Neuronal stem cell (in vitro differentiated cells): ENCODE measurements around the gene JAKMIP2.

Source experiments
- DNase-seq: peaks from one replicate; pipeline ENCODE4 v3.0.0-alpha.2; 2013; ENCODE audit warnings: low spot score
- H2AFZ ChIP-seq: one replicate; pipeline ENCODE4 v1.6.1; 2013; ENCODE audit warnings: mild to moderate bottlenecking, low read length, inconsistent platforms
- H2AK5ac ChIP-seq: 2 replicates; pipeline ENCODE4 v1.6.1; 2013; ENCODE audit warnings: low read depth, mild to moderate bottlenecking, inconsistent platforms, low read length, moderate library complexity, mixed read lengths
- H2BK120ac ChIP-seq: 2 replicates; pipeline ENCODE4 v1.6.1; 2013; ENCODE audit warnings: low read depth, mild to moderate bottlenecking, inconsistent platforms, low read length, moderate library complexity, mixed read lengths
- H2BK12ac ChIP-seq: one replicate; pipeline ENCODE4 v1.6.1; 2013; ENCODE audit warnings: low read length, inconsistent platforms
- H2BK15ac ChIP-seq: 2 replicates; pipeline ENCODE4 v1.6.1; 2013; ENCODE audit warnings: mild to moderate bottlenecking, low read length, inconsistent platforms, mixed read lengths
- H2BK5ac ChIP-seq: one replicate; pipeline ENCODE4 v1.6.1; 2013; ENCODE audit warnings: inconsistent platforms, mild to moderate bottlenecking, low read length, moderate library complexity
- H3K14ac ChIP-seq: one replicate; pipeline ENCODE4 v1.6.1; 2013; ENCODE audit warnings: low read length, inconsistent platforms
- H3K18ac ChIP-seq: 2 replicates; pipeline ENCODE4 v1.6.1; 2013; ENCODE audit warnings: low read length, inconsistent platforms
- H3K23ac ChIP-seq: 2 replicates; pipeline ENCODE4 v1.6.1; 2013; ENCODE audit warnings: low read depth, mild to moderate bottlenecking, mixed read lengths, low read length, inconsistent platforms; ENCODE audit not compliant: poor library complexity
- H3K27ac ChIP-seq: replicated peaks from 3 replicates; pipeline ENCODE4 v1.5.1; 2013; ENCODE audit warnings: low read length, inconsistent platforms
- H3K27me3 ChIP-seq, 3 experiments: 2 replicates each; pipeline ENCODE4 v1.6.1; 2013; ENCODE audit warnings: low read length in 3 of 3, mild to moderate bottlenecking in 2 of 3, inconsistent platforms in 1 of 3, low read depth in 1 of 3, mixed read lengths in 1 of 3, moderate library complexity in 1 of 3; ENCODE audit not compliant: control insufficient read depth in 3 of 3, insufficient read depth in 3 of 3
- H3K36me3 ChIP-seq, 2 donors: replicated peaks in 1 of 2; 2 replicates each; pipeline ENCODE4 v1.6.1; 2013; ENCODE audit warnings: low read length in 2 of 2; ENCODE audit not compliant: control insufficient read depth in 2 of 2, insufficient read depth in 2 of 2
- H3K4ac ChIP-seq: 2 replicates; pipeline ENCODE4 v1.6.1; 2013; ENCODE audit warnings: inconsistent platforms, mild to moderate bottlenecking, low read length, moderate library complexity
- H3K4me1 ChIP-seq, 2 donors: 1 replicate in 1 of 2; 2 replicates in 1 of 2; pipeline ENCODE4 v1.6.1; 2013; ENCODE audit warnings: low read length in 2 of 2, low read depth in 1 of 2; ENCODE audit not compliant: control insufficient read depth in 2 of 2, insufficient read depth in 1 of 2
- H3K4me2 ChIP-seq: one replicate; pipeline ENCODE4 v1.6.1; 2013; ENCODE audit warnings: mild to moderate bottlenecking, low read length, inconsistent platforms; ENCODE audit not compliant: insufficient read depth, poor library complexity, severe bottlenecking
- H3K4me3 ChIP-seq, 2 donors: 2 replicates each; pipeline ENCODE4 v1.5.1; 2013; ENCODE audit warnings: low read length in 2 of 2, mild to moderate bottlenecking in 2 of 2, inconsistent platforms in 1 of 2, moderate library complexity in 1 of 2
- H3K79me1 ChIP-seq: one replicate; pipeline ENCODE4 v1.6.1; 2013; ENCODE audit warnings: low read depth, mild to moderate bottlenecking, inconsistent platforms, low read length, moderate library complexity
- H3K9ac ChIP-seq: one replicate; pipeline ENCODE4 v1.6.1; 2013; ENCODE audit warnings: mild to moderate bottlenecking, low read depth, low read length, inconsistent platforms; ENCODE audit not compliant: poor library complexity
- H3K9me3 ChIP-seq, 2 donors: replicated peaks in 1 of 2; 2 replicates each; pipeline versions ENCODE3 to v1.6.1; 2013; ENCODE audit warnings: low read length in 2 of 2, mild to moderate bottlenecking in 2 of 2, inconsistent platforms in 1 of 2, low read depth in 1 of 2, mixed read lengths in 1 of 2, moderate library complexity in 1 of 2; ENCODE audit not compliant: control insufficient read depth in 2 of 2, insufficient read depth in 1 of 2
- H4K8ac ChIP-seq: one replicate; pipeline ENCODE4 v1.6.1; 2013; ENCODE audit warnings: low read depth, mild to moderate bottlenecking, inconsistent platforms, low read length, moderate library complexity
- H4K91ac ChIP-seq: one replicate; pipeline ENCODE4 v1.6.1; 2013; ENCODE audit warnings: low read length, low read depth, mild to moderate bottlenecking, inconsistent platforms; ENCODE audit not compliant: poor library complexity
- WGBS, 2 donors: extraction: QIAGEN DNeasy Blood & Tissue Kit; methylation state at CpG; one replicate each; pipeline ENCODE4 v1.1.7; 2013; ENCODE audit warnings: missing lambda C conversion rate in 2 of 2, mixed read lengths in 1 of 2; ENCODE audit not compliant: insufficient read length in 2 of 2, insufficient replicate concordance in 1 of 2; ENCODE audit errors: extremely low coverage in 2 of 2; 5-methylcytosine and 5-hydroxymethylcytosine counted together

Gene JAKMIP2

GRCh38 chr5:147693233-147693632 is 89.3 kb downstream of the JAKMIP2 start:
- Histone ChIP-seq H3K27me3 (no peaks in the 10 kb centered on the region), H3K14ac (no peak overlapping the region), H2AK5ac (no peak overlapping the region), H3K9me3 (peaks cover 8 to 11% of the 10 kb centered on the region in 2 donors), H2BK15ac (no peak overlapping the region), H3K18ac (no peak overlapping the region), H3K4me2 (no peak overlapping the region), H3K79me1 (no peaks in the 10 kb centered on the region), H3K27ac (no peak overlapping the region), H3K23ac (no peak overlapping the region), H2BK5ac (no peak overlapping the region), H3K4ac (no peak overlapping the region), H4K91ac (no peak overlapping the region), H2BK12ac (no peak overlapping the region), H4K8ac (no peak overlapping the region), H3K4me3 (no peak overlapping the region), H3K9ac (no peak overlapping the region), H3K36me3 (peaks cover 0 to 4% of the 10 kb centered on the region in 2 donors), H2AFZ (no peak overlapping the region), H3K4me1 (peaks cover 0 to 6% of the 10 kb centered on the region in 2 donors), H2BK120ac (no peak overlapping the region)
- WGBS, 2 donors = no CpG with 5 or more reads among the region's 1 CpG
- no peak for DNase-seq

DNA sequence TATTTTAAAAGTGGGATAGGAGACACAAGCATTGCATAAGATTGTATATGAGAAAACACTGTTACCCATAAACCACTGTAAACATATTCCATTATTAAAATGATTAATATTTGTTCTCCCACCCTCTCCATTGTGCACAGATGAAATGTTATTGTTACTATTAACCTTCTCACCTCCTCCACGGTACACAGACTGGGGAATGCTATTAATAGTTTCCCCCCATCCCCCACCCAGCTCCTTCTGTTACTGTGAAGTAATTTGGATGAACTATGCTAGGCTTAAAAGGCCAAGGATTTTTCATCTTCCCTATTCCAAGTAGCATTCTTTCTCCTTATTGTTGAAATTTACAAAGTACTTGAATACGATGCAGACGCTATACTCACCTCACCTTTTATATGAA is 91.4 kb downstream of the JAKMIP2 start:
- DNase-seq = no peak
- no CpG with 5 or more reads among the region's 3 CpGs for WGBS, 2 donors
- no peak overlapping the region for H3K4me3 ChIP-seq
- no peak overlapping the region for H3K14ac ChIP-seq
- no peak overlapping the region for H3K23ac ChIP-seq
- H2BK120ac ChIP-seq = no peak overlapping the region
- no peak overlapping the region for H3K4me2 ChIP-seq
- no peak overlapping the region for H2BK12ac ChIP-seq
- no peak overlapping the region for H2BK5ac ChIP-seq
- no peak overlapping the region for H4K91ac ChIP-seq
- H3K18ac ChIP-seq = no peak overlapping the region
- no peak overlapping the region for H2AK5ac ChIP-seq
- H2AFZ ChIP-seq = no peak overlapping the region
- peaks cover 0 to 2% of the 10 kb centered on the region in 2 donors for H3K36me3 ChIP-seq
- H2BK15ac ChIP-seq = no peak overlapping the region
- no peaks in the 10 kb centered on the region for H3K79me1 ChIP-seq
- H3K4me1 ChIP-seq = peaks cover 0 to 6% of the 10 kb centered on the region in 2 donors
- H3K9me3 ChIP-seq = no peaks in the 10 kb centered on the region
- no peak overlapping the region for H3K4ac ChIP-seq
- H3K27me3 ChIP-seq = no peaks in the 10 kb centered on the region
- no peak overlapping the region for H3K9ac ChIP-seq
- no peak overlapping the region for H3K27ac ChIP-seq
- H4K8ac ChIP-seq = no peak overlapping the region

- DNase-seq = no peak
Measured at GRCh38 chr5:147690595-147690994, 91.9 kb downstream of the JAKMIP2 start.

DNA sequence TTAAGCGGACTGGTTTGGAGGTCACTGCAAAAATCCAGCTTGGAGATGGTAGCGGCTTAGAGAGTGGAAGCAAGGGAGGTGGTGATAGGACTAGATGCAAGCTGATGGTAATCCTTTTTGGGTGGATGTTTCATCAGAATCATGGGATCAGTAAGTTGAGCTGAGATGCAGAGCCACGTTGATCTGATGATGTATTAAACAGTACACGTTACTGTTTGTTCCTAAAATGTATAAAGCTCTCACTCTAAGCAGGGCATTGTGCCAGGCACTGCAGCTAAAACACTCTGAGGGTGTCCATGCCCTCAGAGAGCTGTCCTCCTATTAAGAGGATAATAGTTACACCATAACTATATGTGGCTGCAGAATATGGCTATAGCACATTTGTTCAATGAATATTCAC is 93.1 kb downstream of the JAKMIP2 start:
- no peak overlapping the region for H3K9ac ChIP-seq
- peaks cover 0 to 8% of the 10 kb centered on the region in 2 donors for H3K4me1 ChIP-seq
- DNase-seq = no peak
- H2BK12ac ChIP-seq = no peak overlapping the region
- no peak overlapping the region for H3K18ac ChIP-seq
- H3K27ac ChIP-seq = no peak overlapping the region
- H3K27me3 ChIP-seq = no peaks in the 10 kb centered on the region
- no CpG with 5 or more reads among the region's 4 CpGs for WGBS, 2 donors
- no peak overlapping the region for H2AFZ ChIP-seq
- no peak overlapping the region for H2AK5ac ChIP-seq
- no peak overlapping the region for H3K4me3 ChIP-seq
- H2BK5ac ChIP-seq = no peak overlapping the region
- H3K4me2 ChIP-seq = no peak overlapping the region
- no peak overlapping the region for H2BK120ac ChIP-seq
- H3K36me3 ChIP-seq = peaks cover 0 to 2% of the 10 kb centered on the region in 2 donors
- no peak overlapping the region for H2BK15ac ChIP-seq
- no peaks in the 10 kb centered on the region for H3K9me3 ChIP-seq
- H4K91ac ChIP-seq = no peak overlapping the region
- no peak overlapping the region for H3K14ac ChIP-seq
- H4K8ac ChIP-seq = no peak overlapping the region
- no peak overlapping the region for H3K23ac ChIP-seq
- H3K79me1 ChIP-seq = no peaks in the 10 kb centered on the region
- no peak overlapping the region for H3K4ac ChIP-seq

More at GRCh38 chr5:147690595-147690994, 91.9 kb downstream of the JAKMIP2 start:
- peaks cover 0 to 2% of the 10 kb centered on the region in 2 donors for H3K36me3 ChIP-seq
- H3K9ac ChIP-seq = no peak overlapping the region
- no peak overlapping the region for H2BK120ac ChIP-seq
- H3K4me2 ChIP-seq = no peak overlapping the region
- no peaks in the 10 kb centered on the region for H3K79me1 ChIP-seq
- no peak overlapping the region for H2AFZ ChIP-seq
- no peak overlapping the region for H3K4me3 ChIP-seq
- no peak overlapping the region for H3K23ac ChIP-seq
- H3K4me1 ChIP-seq = peaks cover 0 to 8% of the 10 kb centered on the region in 2 donors
- no peaks in the 10 kb centered on the region for H3K27me3 ChIP-seq
- no peak overlapping the region for H2BK12ac ChIP-seq
- no peak overlapping the region for H3K27ac ChIP-seq
- WGBS, 2 donors = no CpG with 5 or more reads among the region's 2 CpGs
- H3K18ac ChIP-seq = no peak overlapping the region
- H3K4ac ChIP-seq = no peak overlapping the region
- no peak overlapping the region for H2BK15ac ChIP-seq
- H2BK5ac ChIP-seq = no peak overlapping the region
- H2AK5ac ChIP-seq = no peak overlapping the region
- no peaks in the 10 kb centered on the region for H3K9me3 ChIP-seq
- no peak overlapping the region for H4K91ac ChIP-seq
- no peak overlapping the region for H3K14ac ChIP-seq
- no peak overlapping the region for H4K8ac ChIP-seq
